GM10266 (cell line): ENCODE measurements around the gene RNF144B.

Experiments used
- DNase-seq: peaks from one replicate; pipeline ENCODE4 v3.0.0; 2012; ENCODE audit errors: extremely low spot score
- CTCF ChIP-seq: IDR thresholded peaks from 2 replicates; pipeline ENCODE4 v1.5.1; 2012; ENCODE audit warnings: mild to moderate bottlenecking, low read depth; ENCODE audit not compliant: control insufficient read depth, insufficient read depth; ENCODE audit errors: missing control alignments

Gene RNF144B

GRCh38 chr6:18429655-18430297, 42.6 kb downstream of the RNF144B start:
- no peak for TF ChIP-seq CTCF
- no peak for DNase-seq

GRCh38 chr6:18431581-18431980, 44.4 kb downstream of the RNF144B start:
- no peak for DNase-seq
- TF ChIP-seq CTCF, result no peak

- no peak for TF ChIP-seq CTCF
- no peak for DNase-seq
These were observed 45.0 kb downstream of the RNF144B start for GRCh38 chr6:18432180-18432579.

GRCh38 chr6:18432619-18433018, 45.5 kb downstream of the RNF144B start:
- DNase-seq, result no peak
- no peak for TF ChIP-seq CTCF

GRCh38 chr6:18433059-18433458, 45.9 kb downstream of the RNF144B start:
- no peak for DNase-seq
- TF ChIP-seq CTCF, result no peak

- TF ChIP-seq CTCF, result no peak
- DNase-seq, result no peak
These were observed 49.2 kb downstream of the RNF144B start for GRCh38 chr6:18436341-18436740.

GRCh38 chr6:18439581-18439980, 52.4 kb downstream of the RNF144B start:
- DNase-seq, result no peak
- no peak for TF ChIP-seq CTCF
